ENCODE results near the gene ATP5ME.
"Not testable (repeated sequence)": the region's sequence is repeated elsewhere in the genome, so short reads cannot be mapped to it uniquely, and the experiment has no call there.

Gene ATP5ME

DNA sequence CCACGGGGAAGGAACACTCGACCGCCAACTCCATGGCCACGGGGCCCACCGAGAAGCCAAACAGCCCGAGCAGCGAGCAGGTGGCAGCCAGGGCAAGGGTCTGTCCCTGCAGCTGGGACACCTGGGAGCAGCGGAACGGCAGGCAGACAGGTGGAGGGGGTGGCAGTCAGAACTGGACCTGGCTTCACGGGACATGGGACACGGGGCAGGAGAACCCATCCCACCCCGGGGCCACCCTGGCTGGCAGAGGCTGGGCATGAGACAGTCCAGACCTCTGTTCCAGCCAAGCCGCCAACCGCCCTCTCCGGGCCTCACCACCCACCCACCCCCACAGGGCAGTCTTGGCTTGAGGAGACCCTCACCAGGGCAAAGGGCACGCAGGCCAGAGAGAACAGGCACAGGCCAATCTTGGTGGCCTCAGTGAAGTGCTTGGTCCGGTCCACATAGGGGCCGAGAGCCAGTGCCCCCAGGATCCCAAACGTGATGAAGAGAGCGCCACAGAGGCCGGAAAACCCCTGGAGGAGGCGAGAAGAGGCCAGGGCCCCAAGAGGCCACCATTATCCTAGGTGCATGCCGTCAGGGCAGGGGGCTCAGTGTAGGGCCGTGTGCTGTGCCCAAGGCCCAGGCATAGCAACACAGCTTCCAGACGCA lies 9.3 kb upstream of the ATP5ME start:
- DNase-seq: no peak

DNA sequence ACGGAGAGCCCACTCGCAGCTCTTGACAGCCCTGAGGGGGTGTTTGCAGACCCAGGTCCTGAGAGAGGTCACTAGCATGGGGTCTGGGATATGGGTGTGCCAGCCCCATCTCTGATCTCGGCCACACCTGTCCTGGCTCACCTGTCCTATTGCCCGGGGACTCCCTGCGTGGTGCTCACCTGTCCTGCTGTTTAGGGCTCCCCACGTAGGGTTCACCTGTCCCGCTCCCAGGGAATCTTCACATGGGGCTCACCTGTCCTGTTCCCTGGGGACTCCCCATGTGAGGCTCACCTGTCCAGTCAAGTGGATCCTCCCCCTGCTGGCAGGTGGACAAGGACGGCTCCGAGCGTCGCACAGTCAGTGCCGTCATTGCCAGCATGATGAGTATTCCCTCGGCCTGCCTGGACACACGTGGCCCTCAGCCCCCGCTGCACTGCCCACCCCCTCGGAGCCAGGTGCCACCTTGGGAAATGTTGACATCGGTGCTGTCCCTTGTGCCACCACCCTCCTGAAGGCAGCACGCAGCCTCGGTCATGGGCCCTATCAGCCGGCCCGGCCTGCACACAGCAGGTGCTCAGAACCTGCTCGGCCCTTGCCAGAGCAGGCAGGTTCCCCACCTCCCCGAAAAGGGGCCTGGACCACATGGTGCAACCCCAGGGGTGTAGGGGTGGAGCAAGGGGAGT lies 8.6 kb upstream of the ATP5ME start:
- peak; percentile 18 for DNase-seq

DNA sequence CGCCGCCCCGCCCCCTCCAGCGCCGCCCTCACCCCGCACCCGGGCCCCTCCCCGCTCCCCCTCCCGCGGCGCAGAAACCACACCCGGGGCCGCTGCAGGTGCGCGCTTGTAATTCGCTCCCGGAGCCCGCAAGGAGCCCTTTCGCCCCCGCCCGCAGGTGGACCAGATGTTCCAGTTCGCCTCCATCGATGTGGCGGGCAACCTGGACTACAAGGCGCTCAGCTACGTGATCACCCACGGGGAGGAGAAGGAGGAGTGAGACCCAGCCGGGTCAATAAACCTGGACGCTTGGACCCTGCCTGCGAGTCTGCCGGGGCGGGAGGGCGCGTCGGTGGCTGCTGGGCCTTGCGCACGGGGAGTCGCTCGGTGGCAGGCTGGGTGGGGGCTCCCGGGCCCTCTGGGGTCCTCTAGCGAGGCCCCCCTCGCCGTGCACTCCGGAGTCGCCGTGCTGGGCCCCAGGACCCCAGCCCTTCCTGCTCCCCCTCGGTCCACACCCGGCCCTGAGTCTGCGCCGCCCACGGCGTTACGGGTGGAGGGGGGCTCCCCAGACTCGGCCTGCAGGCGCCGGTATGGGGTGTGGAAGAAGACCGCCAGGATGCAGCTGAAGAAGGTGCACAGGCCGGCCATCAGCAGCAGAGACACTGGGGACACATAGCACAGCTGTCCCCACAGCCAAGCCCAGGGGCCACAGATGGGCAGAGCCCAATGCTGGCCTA lies 7.8 kb upstream of the ATP5ME start:
- DNase-seq: peak; percentile 79

DNA sequence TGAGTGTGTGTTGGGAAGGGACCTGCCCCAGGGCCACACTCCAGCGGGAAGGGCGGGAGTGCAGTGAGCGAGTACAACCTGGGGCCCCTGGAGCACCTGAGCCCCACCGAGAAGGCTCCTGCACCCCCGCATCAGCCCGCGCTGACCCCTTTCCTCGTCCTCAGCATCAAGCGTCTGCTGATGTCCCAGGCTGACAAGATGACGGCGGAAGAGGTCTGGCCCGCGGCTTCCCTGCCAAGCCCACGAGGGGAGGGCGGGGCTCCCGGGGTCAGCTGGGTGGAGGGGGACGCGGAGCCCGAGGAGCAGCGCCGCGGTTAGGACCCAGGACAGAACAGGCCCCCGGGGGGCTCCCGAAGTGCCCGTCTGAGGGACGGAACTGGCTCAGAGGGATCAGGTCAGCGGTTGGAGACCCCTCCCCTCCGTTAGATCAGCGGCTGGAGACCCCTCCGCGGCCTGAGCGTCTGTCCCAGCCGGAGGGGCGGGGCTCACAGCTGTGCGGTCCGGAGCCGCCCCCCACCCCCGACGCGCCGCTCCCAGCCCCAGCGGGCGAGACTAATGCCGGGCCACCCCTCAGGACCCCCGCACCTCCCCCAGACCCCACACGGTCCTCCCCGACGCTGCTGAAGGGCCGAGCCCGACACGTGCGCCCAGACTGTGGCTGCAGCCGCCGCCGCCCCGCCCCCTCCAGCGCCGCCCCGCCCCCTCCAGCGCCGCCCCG lies 7.0 kb upstream of the ATP5ME start:
- peak; percentile 30 for DNase-seq

DNA sequence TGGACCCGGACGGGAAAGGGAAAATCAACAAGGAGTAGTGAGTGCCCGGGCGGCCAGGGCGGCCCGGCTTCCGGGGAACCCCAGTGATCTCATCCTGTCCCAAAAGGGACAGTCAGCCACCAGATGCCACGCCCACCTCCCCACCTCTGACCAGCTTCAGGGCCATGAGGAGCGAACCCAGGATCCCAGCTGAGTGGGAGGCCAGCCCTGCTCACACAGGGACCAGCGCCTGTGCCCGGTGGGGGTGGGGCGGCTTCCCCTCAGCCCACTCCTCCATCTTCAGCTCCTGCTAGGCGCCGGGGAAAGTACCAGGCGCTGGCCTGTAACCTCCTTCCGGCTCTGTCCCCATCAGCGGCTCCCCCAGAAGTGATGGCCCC lies 6.5 kb upstream of the ATP5ME start:
- DNase-seq: no peak

DNA sequence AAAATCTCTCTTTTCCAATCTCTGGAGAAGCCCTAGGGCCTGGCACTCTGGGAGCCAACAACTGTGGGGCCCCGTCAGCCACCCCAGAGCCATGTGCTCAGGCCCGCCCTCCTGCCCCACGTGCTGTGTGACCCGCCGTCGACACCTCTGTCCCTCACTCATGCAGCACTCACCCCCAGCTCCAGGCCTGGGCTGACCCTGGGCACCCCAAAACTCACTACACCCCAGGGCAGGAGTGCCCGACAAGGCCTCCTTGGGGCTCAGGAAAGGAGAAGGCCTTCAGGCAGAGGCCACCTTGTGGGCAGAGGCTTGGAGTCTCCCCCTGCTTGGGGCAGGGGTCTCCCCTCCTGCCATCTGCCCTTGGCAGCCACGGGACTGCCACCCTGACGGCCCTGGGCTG lies 6.0 kb upstream of the ATP5ME start:
- DNase-seq: no peak

DNA sequence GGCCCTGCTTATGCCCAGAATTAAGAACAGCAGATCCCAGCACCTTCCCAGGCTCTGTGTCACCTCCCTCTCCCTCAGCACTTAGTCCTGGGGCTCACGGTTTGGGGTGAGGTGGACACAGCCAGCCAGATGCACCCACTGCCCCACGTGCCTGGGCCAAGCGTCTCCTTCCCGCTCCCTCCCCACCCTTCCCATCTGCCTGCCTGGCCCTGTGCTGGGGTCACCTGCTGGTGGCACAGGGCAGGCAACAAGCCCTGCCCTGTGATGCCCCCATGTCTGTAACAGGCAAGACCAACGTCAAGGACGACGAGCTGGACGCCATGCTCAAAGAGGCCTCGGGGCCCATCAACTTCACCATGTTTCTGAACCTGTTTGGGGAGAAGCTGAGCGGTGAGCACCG lies 5.6 kb upstream of the ATP5ME start:
- DNase-seq: no peak

DNA sequence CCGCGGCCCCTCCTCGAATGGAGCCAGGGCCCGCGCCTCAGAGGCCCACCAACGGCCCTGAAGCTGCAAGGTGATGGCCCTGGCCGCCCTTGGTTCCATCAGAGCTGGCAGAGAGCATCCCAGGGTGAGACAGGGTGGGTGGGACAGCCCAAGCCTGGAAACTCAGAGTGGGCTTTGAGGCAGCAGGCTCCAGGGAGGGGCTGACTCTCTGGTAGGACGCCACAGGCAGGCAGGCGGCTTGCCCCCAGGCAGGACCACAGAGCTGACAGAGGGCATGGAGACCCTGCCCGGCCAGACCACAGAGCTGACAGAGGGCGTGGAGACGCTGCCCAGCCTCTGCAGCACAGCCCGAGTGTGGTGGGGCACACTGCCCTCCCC lies 5.0 kb upstream of the ATP5ME start:
- DNase-seq: no peak

DNA sequence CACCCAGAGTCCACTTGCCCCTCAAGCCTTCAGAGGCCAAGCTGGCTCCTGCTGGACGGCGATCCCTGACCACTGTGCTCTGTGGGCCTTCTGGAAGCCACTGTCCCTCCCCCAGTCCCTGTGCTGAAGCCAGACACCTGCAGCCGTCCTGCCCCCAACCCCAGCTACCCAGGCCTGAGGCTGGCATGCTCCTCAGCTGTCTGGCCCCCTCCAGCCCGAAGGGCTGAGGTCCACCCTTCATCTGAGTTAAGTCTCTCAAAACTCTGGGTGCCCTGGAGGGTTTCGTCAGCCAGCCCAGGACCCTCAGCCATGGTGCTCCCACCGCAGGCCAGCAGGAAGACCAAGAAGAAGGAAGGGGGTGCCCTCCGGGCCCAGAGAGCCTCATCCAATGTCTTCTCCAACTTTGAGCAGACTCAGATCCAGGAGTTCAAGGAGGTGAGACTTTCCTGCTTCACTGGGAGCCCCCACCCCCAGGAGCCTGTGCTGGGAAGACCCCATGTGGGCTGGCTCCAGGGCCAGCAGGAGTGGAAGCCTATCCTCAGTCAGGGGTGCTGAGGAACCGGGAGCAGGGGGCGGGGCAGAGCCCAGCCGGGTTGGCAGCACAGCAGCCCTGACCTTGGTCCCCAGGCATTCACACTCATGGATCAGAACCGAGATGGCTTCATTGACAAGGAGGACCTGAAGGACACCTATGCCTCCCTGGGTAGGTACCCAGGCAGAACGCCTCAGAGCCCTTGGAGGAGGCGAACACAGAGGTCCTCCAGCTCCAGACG lies 4.4 kb upstream of the ATP5ME start:
- DNase-seq: no peak

DNA sequence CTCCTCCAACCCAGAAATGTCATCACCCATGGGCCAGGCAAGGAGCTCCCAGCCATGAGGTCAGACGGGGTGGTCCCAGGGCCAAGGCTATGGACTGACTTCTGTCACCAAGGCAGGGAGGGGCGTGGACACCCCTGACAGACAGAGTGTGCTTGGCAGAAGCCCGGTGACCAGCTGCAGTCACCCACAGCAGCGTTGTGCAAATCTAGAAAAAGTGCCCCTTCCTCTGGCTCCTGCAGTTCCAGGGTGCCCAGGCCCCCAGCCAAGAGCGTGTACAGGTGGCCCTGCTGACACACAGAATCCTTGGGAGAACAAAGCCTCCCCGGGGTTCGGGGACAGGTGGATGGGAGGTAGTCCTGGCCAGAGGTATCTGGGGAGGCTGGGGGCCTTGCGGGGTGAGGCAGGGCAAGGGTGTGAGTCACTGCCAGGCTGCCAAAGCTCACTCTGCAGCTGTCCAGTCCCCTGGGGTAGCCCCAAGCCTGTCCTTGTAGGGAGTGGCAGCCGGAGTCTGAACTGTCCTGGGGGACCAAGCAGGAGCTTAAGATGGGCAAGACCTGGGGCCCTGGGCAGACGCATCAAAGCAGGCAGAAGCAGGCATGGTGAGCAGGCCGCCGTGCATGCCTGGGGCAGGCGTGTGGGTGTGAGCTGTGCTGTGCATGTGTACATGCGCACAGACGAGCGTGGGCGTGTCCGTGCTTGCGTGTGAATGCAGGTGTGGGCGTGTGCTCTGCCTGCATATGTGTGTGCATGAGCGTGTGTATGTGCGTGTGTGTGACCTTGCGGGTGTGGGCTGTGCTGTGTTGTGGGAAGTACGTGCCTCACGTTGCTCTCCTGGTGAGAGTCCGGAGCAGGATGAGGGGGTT lies 3.6 kb upstream of the ATP5ME start:
- DNase-seq: peak; percentile 50

DNA sequence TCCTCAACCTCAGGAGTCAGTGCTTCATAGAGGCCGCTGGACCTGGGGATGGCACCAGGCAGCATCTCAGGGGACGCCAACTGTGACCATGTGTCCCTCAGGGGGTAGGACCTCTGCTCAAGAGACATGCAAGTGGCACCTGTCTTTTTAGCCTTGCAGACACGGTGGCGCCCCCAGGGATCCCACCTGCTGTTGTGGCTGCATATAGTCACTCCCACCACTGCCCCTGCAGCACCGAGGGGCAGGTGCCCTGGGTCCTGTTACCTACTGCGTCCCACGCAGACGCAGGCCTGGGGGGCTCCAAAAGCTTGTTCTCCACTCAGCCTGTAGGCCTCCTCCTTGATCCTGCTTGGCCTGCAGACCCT lies 2.8 kb upstream of the ATP5ME start:
- no peak for DNase-seq

DNA sequence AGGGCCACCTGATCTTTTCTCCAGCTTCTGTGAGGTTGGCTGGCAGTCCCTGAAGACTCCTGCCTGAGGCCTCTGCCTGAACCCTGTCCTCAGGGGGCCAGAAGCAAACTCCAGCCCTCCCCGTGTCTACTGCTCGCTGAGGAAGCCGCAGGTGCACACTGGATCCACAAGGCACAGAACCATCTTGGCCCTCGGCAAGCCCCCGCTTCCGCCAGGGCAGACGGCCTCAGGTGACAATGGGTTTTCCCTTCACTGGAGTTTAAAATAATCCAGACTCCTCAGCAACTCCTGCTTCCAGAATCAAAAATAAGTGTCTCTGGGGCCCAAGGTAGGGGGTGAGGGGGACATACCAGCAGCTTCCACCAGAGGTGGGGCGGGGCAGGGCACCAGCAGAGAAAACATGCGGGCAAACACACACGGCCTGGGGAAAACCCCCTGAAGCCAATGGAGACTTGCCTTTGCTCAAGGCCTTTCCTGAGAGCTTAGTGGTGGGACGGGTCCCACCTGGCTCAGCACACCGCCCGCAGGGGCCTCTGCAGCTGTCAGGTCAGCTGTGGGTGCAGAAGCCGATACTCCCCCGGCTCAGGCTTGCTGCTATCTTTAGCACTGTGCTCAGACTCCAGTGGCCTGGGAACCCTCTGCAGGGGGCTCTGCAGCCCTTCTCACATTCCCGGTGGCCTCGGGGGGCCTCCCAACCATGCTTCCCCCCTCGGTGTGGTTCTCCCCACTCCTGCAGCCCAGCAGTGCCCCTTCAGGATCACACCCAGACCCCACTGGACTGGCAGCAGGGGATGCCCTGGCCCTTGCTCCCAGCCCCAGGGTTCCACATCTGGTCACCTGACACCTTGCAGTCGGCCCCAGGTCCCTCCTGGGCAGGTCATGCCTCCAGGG lies 2.1 kb upstream of the ATP5ME start:
- no peak for DNase-seq

DNA sequence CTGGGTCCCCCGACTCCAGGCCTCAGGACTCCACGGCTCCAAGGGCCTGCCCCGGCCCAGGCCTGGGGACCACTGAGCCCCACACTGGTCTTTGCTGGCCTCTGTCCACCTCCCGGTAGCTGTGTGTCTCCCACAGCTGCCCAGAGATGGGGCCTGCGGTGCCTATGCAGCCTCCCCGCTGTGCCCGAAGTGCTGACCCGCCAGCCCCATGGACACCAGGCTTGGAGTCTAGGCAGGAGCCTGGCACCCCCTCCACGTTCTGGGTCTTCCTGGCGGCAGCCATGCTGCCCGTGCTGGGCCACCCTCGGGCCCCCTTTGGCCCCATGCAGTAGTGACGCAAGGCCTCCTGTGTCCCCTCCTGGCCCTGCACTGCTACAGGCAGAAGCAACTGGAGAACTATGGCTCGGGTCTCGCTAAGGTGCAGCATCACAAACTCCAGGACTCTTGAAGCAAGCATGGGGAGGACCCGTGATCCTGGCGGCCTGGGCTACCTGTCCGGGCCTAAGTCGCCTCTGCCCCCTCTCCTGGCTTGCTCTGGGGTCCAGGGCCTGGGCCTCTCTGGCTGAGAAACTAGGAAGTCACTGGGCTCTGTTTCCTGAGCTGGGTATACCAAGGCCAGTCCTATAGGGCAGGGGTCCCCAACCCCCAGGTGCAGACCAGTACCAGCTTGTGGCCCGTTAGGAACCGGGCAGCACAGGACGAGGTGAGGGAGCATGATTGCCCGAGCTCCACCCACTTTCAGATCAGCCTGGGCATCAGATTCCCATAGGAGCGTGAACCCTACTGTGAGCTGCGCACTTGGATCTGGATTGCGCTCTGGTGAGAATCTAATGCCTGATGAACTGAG lies 1.2 kb upstream of the ATP5ME start:
- DNase-seq: no peak

DNA sequence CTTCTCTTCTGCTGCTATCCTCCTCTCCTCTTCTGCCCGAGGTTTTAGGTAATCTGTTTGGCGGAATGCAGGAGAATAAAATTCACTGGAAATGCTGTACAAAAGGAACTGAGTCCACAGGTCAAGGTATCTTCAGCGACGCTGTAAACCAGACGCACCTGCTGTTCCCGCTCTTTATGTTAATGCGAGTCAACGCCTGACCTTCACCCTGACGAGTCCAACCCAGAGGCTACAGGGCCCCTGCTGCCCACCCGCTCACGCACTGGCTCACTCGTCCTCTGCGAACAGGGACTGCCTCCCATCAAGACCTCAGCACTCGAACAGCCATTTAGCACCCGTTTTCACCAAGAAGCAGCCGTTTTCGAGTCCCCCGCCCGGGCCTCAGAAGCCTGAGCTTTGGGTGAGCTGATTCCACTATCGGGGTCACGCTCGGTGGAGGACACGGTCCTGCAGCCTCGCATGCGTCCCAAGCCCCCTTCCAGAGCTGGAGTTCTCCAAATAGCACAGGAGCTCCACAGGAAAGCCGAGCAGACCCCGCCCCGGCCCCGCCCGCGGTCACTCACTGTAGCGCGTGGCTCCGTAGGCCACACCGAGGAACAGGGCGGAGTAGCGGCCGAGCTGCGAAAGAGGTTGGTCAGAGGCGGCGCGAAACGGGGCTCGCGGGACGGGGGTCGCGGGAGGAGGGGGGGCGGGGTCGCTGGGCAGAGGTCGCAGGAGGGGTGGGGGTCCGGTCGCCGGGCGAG lies 556 bp downstream of the ATP5ME start:
- no peak for DNase-seq

DNA sequence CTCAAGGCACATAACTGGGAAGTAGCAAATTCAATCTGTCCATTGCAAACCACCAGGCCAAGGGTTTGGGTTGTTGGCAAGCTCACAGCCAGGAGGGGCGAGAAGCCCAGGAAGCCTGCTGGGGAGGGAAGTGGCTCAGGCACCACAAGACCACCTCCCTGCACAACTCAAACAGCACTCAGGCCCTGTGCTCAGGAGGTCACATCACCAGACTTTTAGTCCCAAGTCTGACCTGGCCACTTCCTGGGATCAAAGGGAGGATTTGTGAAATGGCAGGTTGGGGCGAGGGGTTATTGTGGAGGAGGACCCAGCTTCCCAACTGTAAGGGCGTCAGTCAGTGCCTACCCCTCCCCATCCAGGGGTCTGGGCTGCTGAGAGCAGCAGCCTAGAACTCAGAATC lies 2.3 kb downstream of the ATP5ME start:
- DNase-seq: no peak

DNA sequence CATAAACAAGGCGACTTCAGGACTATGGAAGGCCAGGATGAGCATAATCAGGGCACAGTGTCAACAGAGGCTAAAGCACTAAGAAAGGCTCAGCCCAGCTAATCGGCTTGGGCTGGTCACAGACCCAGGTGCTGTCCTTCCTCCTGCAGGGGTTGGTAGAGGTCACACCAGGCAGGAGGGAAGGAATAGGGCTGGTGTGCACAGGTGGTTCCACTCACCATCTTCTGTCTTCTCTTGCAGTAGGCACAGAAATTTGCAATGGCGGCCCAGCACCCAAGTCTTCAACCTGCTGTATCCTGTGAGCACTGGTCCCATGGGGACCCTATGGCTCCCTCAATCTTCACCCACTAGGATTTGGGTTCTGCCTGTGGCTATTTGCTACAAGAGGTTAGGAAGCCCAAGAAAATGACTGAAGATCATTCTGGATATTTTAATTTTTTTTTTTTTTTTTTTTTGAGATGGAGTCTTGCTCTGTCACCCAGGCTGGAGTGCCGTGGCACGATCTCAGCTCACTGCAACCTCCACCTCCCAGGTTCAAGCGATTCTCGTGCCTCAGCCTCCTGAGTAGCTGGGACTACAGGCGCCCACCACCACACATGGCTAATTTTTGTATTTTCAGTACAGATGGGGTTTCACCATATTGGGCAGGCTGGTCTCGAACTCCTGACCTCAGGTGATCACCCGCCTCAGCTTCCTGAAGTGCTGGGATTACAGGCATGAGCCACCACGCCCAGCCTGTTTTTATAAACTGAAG lies 4.1 kb downstream of the ATP5ME start:
- not testable (repeated sequence) for DNase-seq

DNA sequence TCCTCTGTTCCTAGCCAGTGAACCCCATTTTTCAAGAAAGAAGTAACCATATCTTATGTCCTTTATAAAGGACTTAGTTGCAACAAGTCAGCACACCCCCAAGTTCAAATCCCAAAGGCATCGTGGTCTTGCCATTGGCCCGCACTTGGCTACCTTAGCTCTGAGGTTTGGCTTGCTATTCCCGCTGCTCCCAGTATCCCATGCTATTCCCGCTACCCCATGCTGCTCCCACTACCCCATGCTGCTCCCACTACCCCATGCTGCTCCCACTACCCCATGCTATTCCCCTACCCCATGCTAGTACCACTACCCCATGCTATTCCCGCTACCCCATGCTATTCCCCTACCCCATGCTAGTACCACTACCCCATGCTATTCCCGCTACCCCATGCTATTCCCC lies 5.9 kb downstream of the ATP5ME start:
- DNase-seq: not testable (repeated sequence)

DNA sequence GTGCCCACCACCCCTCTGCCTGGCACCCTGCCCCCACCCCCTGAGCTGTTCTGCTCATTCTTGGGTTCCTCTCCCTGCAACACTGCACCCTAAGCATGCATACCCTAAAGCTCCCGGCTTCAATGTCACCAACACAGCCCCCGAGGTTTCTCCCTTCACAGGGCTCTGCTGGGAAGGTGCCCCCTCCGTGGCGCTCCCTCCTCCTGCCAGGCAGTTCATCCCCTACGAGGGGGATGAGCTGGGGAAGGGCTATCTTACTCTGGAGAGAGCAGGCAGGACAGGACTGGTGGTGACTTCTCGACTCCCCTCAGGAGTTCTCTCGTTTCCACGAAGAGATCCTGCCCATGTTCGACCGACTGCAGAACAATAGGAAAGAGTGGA lies 6.5 kb downstream of the ATP5ME start:
- no peak for DNase-seq

Measured in NCI-H774 (cell line).